Stimulated activated CD8-positive, alpha-beta memory T cell treated with anti-CD3 and anti-CD28 coated beads, Interleukin-2, amount 100 ng/mL, for 1 hour (primary cell): ENCODE measurements around the gene ST3GAL4.
"Not testable (repeated sequence)": the region's sequence is repeated elsewhere in the genome, so short reads cannot be mapped to it uniquely, and the experiment has no call there.

Experiments
- DNase-seq, 2 donors: peaks; one replicate each; pipeline ENCODE4 v3.0.0-alpha.2; 2020; ENCODE audit warnings: low read depth in 2 of 2

Gene ST3GAL4

GRCh38 chr11:126386729-126387071, 31.2 kb downstream of the ST3GAL4 start:
- DNase-seq = not testable (repeated sequence)

GRCh38 chr11:126387857-126388256, 32.4 kb downstream of the ST3GAL4 start:
- DNase-seq = no peak

- no peak for DNase-seq
Measured at GRCh38 chr11:126390272-126390867, 34.9 kb downstream of the ST3GAL4 start.

- no peak for DNase-seq
Measured at GRCh38 chr11:126391286-126391954, 35.9 kb downstream of the ST3GAL4 start.

GRCh38 chr11:126391970-126392632, 36.6 kb downstream of the ST3GAL4 start:
- no peak for DNase-seq

- no peak for DNase-seq
Measured at GRCh38 chr11:126392633-126393013, 37.1 kb downstream of the ST3GAL4 start.

GRCh38 chr11:126393143-126393542, 37.7 kb downstream of the ST3GAL4 start:
- no peak for DNase-seq

GRCh38 chr11:126394036-126394435, 38.5 kb downstream of the ST3GAL4 start:
- no peak for DNase-seq

- not testable (repeated sequence) for DNase-seq
Measured at GRCh38 chr11:126394634-126395072, 39.2 kb downstream of the ST3GAL4 start.

- not testable (repeated sequence) for DNase-seq
Measured at GRCh38 chr11:126395784-126396183, 40.3 kb downstream of the ST3GAL4 start.

GRCh38 chr11:126396266-126396665, 40.8 kb downstream of the ST3GAL4 start:
- not testable (repeated sequence) for DNase-seq

GRCh38 chr11:126396965-126397364, 41.5 kb downstream of the ST3GAL4 start:
- no peak for DNase-seq

- DNase-seq = no peak
Measured at GRCh38 chr11:126398296-126398695, 42.8 kb downstream of the ST3GAL4 start.

GRCh38 chr11:126398721-126399120, 43.2 kb downstream of the ST3GAL4 start:
- no peak for DNase-seq

GRCh38 chr11:126400019-126400418, 44.5 kb downstream of the ST3GAL4 start:
- no peak for DNase-seq

GRCh38 chr11:126400479-126400878, 45.0 kb downstream of the ST3GAL4 start:
- no peak for DNase-seq

GRCh38 chr11:126403022-126403581, 47.6 kb downstream of the ST3GAL4 start:
- no peak for DNase-seq

GRCh38 chr11:126403658-126404057, 48.2 kb downstream of the ST3GAL4 start:
- DNase-seq = no peak

- no peak for DNase-seq
Measured at GRCh38 chr11:126404367-126404766, 48.9 kb downstream of the ST3GAL4 start.

- DNase-seq = no peak
Measured at GRCh38 chr11:126405374-126405773, 49.9 kb downstream of the ST3GAL4 start.

- no peak for DNase-seq
Measured at GRCh38 chr11:126405906-126406305, 50.4 kb downstream of the ST3GAL4 start.

GRCh38 chr11:126406368-126406767, 50.9 kb downstream of the ST3GAL4 start:
- DNase-seq = no peak

- no peak for DNase-seq
Measured at GRCh38 chr11:126407101-126407521, 51.6 kb downstream of the ST3GAL4 start.
